ENCODE data around the gene ABCB1.

- TF ChIP-seq CTCF (conservative IDR thresholded peaks at IDR 0.05) (no peak), ZFX (IDR thresholded peaks at IDR 0.05) (no peak)
Observed at GRCh38 chr7:87609916-87610315, 9.2 kb upstream of the ABCB1 start.

Data from C4-2B (cell line).